Stimulated activated CD8-positive, alpha-beta memory T cell treated with anti-CD3 and anti-CD28 coated beads, Interleukin-12 subunit alpha, Interleukin-12 subunit beta, amount 100 ng/mL, for 4 hours (primary cell): ENCODE data around the gene LRRFIP1.

Experiments
- DNase-seq: peaks from one replicate; pipeline ENCODE4 v3.0.0-alpha.2; 2020; ENCODE audit warnings: low read depth

LRRFIP1 gene

GRCh38 chr2:237704501-237705434 lies 77.4 kb downstream of the LRRFIP1 start:
- DNase-seq: no peak

- no peak for DNase-seq
These were observed 78.9 kb downstream of the LRRFIP1 start for GRCh38 chr2:237706257-237706656.

- no peak for DNase-seq
These were observed 80.6 kb downstream of the LRRFIP1 start for GRCh38 chr2:237708065-237708398.

GRCh38 chr2:237708491-237708890 lies 81.1 kb downstream of the LRRFIP1 start:
- no peak for DNase-seq

GRCh38 chr2:237708961-237709360 lies 81.6 kb downstream of the LRRFIP1 start:
- DNase-seq: no peak

- DNase-seq: no peak
These were observed 84.2 kb downstream of the LRRFIP1 start for GRCh38 chr2:237711458-237712150.

- no peak for DNase-seq
These were observed 85.3 kb downstream of the LRRFIP1 start for GRCh38 chr2:237712477-237713377.

- DNase-seq: no peak
These were observed 87.5 kb downstream of the LRRFIP1 start for GRCh38 chr2:237714690-237715458.

GRCh38 chr2:237715459-237715947 lies 88.1 kb downstream of the LRRFIP1 start:
- no peak for DNase-seq

- no peak for DNase-seq
These were observed 88.6 kb downstream of the LRRFIP1 start for GRCh38 chr2:237716011-237716410.

- no peak for DNase-seq
These were observed 90.2 kb downstream of the LRRFIP1 start for GRCh38 chr2:237717366-237718276.

- DNase-seq: no peak
These were observed 90.9 kb downstream of the LRRFIP1 start for GRCh38 chr2:237718277-237718634.

GRCh38 chr2:237720444-237720843 lies 93.1 kb downstream of the LRRFIP1 start:
- no peak for DNase-seq

- DNase-seq: no peak
These were observed 93.6 kb downstream of the LRRFIP1 start for GRCh38 chr2:237720957-237721356.

GRCh38 chr2:237721458-237721857 lies 94.1 kb downstream of the LRRFIP1 start:
- no peak for DNase-seq

- DNase-seq: no peak
These were observed 95.2 kb downstream of the LRRFIP1 start for GRCh38 chr2:237722616-237723015.

GRCh38 chr2:237723023-237723422 lies 95.6 kb downstream of the LRRFIP1 start:
- no peak for DNase-seq

GRCh38 chr2:237723602-237724001 lies 96.2 kb downstream of the LRRFIP1 start:
- DNase-seq: no peak

GRCh38 chr2:237724811-237725478 lies 97.6 kb downstream of the LRRFIP1 start:
- DNase-seq: no peak

GRCh38 chr2:237725661-237726060 lies 98.3 kb downstream of the LRRFIP1 start:
- no peak for DNase-seq
